OCI-M2 (cell line): ENCODE measurements around the gene GPR89A.
"Not testable (repeated sequence)": the region's sequence is repeated elsewhere in the genome, so short reads cannot be mapped to it uniquely, and the experiment has no call there.

ENCODE experiments used
- DNase-seq: peaks from one replicate; lab custom pipeline; 2025; ENCODE audit not compliant: unreplicated experiment; lab: John Stamatoyannopoulos, UW

GPR89A gene

GRCh38 chr1:145716641-145717345 lies 109.0 kb downstream of the GPR89A start:
- no peak for DNase-seq

- DNase-seq: no peak
Observed at GRCh38 chr1:145717833-145718232, 110.0 kb downstream of the GPR89A start.

GRCh38 chr1:145718465-145718864 lies 110.7 kb downstream of the GPR89A start:
- not testable (repeated sequence) for DNase-seq

- no peak for DNase-seq
Observed at GRCh38 chr1:145719230-145720079, 111.7 kb downstream of the GPR89A start, which contains the start of gene CD160. Gene CD160 (plus strand): TSS chr1:145719499. CDS start chr1:145728328, 8,829 bp downstream.
